Epithelial cell of esophagus (primary cell): ENCODE data around the gene SLC22A14.

ENCODE experiments used
- DNase-seq: peaks from one replicate; pipeline ENCODE4 v3.0.0; 2010; ENCODE audit warnings: low read depth
- H3K4me3 ChIP-seq: 2 replicates; pipeline ENCODE4 v1.5.1; 2011; ENCODE audit warnings: mild to moderate bottlenecking, low read length, control low read depth
- TF ChIP-seq, protein P1 (sequence below): IDR thresholded peaks from 2 replicates; pipeline ENCODE4 v1.5.1; 2011; ENCODE audit warnings: low read depth, mild to moderate bottlenecking, low read length, control low read depth, inconsistent platforms; ENCODE audit not compliant: insufficient read depth; ENCODE audit errors: missing control alignments

Gene SLC22A14

DNA sequence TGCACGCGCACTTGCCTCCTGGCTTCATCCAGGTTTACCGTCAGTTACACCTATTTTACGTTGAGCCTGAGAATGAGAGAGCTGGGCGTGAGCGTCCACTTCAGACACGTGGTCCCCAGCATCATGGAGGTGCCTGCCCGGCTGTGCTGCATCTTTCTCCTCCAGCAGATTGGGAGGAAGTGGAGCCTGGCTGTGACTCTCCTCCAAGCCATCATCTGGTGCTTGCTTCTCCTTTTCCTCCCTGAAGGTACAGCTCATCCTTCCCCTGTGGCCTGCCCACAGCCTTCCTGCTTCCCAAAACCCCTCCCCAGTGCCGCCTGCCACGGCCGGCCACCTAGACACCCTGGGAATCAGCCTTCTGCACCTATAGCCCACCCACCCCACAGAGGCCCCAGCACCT is 31.6 kb downstream of the SLC22A14 start:
- no peak overlapping the region for H3K4me3 ChIP-seq
- TF ChIP-seq, protein P1, sequence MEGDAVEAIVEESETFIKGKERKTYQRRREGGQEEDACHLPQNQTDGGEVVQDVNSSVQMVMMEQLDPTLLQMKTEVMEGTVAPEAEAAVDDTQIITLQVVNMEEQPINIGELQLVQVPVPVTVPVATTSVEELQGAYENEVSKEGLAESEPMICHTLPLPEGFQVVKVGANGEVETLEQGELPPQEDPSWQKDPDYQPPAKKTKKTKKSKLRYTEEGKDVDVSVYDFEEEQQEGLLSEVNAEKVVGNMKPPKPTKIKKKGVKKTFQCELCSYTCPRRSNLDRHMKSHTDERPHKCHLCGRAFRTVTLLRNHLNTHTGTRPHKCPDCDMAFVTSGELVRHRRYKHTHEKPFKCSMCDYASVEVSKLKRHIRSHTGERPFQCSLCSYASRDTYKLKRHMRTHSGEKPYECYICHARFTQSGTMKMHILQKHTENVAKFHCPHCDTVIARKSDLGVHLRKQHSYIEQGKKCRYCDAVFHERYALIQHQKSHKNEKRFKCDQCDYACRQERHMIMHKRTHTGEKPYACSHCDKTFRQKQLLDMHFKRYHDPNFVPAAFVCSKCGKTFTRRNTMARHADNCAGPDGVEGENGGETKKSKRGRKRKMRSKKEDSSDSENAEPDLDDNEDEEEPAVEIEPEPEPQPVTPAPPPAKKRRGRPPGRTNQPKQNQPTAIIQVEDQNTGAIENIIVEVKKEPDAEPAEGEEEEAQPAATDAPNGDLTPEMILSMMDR, result no peak
- no peak for DNase-seq

- TF ChIP-seq, protein P1, result no peak
- H3K4me3 ChIP-seq, result no peak overlapping the region
- DNase-seq, result no peak
Observed at GRCh38 chr3:38314112-38314763, 32.1 kb downstream of the SLC22A14 start.

DNA sequence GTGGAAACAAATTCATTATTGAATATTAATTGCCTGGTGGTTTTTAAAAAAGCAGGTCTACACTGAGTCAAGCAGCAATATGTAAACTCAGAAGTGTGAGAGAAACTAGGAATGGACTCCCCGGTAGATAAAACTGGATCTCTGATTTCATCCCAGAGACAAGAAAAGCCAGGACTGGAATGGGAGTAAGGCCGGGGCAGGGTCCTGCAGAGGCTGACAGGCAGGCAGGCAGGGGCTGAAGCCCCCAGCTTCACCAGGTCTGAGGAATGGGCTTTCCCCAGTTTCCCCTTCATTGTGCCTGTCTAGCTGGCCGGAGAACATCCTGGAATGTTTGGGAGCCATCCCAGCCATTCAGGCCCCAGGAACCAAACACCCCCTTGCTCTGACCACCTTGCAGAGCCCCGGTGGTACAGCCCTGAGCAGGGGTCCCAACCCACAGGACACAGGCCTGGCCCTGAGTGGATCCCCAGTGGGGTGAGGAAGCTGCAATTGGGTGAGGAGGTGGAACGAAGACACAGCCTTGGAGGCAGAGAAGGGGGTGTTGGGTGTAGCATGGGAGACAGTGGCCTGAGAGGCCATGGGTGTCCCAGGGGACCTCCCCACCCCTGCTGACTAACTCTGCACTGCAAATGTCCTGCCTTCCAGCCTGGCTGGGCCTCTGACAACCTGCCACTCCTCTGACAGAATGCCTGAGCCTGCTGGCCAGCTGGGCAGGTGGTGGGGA is 32.8 kb downstream of the SLC22A14 start:
- no peak for DNase-seq
- TF ChIP-seq, protein P1, result no peak
- H3K4me3 ChIP-seq, result no peak overlapping the region

GRCh38 chr3:38315488-38316230 is 33.6 kb downstream of the SLC22A14 start:
- H3K4me3 ChIP-seq, result no peak overlapping the region
- TF ChIP-seq, protein P1, result no peak
- no peak for DNase-seq

- no peak for DNase-seq
- H3K4me3 ChIP-seq, result no peak overlapping the region
- TF ChIP-seq, protein P1, result no peak
Observed at GRCh38 chr3:38316356-38317191, 34.5 kb downstream of the SLC22A14 start.

GRCh38 chr3:38317192-38317759 is 35.2 kb downstream of the SLC22A14 start:
- no peak overlapping the region for H3K4me3 ChIP-seq
- DNase-seq, result no peak
- TF ChIP-seq, protein P1, result no peak
